Measurements from ENCODE around the gene S100A4.

DNA sequence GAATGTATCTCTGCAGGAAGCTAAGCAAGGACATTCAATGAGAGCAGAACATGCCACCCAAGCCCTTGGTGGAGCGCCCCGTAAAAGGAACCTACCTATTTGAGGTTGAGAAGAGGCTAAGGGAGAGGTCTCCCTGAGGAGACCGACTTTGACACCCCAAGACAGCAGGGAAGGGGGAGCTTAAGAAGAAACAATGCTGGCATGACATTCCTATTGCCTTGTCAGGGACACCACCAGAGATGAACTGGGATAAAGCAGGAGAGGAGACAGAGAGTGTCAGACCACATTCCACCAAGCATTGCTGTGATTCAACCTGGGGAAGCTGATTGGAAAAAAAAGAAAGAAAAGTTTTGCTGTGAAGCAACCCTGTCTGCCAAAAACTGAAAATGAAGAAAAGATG is 33.3 kb upstream of the S100A4 start:
- no peak for TF ChIP-seq POLR2A (IDR thresholded peaks at IDR 0.05)
- TF ChIP-seq, protein P1, sequence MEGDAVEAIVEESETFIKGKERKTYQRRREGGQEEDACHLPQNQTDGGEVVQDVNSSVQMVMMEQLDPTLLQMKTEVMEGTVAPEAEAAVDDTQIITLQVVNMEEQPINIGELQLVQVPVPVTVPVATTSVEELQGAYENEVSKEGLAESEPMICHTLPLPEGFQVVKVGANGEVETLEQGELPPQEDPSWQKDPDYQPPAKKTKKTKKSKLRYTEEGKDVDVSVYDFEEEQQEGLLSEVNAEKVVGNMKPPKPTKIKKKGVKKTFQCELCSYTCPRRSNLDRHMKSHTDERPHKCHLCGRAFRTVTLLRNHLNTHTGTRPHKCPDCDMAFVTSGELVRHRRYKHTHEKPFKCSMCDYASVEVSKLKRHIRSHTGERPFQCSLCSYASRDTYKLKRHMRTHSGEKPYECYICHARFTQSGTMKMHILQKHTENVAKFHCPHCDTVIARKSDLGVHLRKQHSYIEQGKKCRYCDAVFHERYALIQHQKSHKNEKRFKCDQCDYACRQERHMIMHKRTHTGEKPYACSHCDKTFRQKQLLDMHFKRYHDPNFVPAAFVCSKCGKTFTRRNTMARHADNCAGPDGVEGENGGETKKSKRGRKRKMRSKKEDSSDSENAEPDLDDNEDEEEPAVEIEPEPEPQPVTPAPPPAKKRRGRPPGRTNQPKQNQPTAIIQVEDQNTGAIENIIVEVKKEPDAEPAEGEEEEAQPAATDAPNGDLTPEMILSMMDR (IDR thresholded peaks at IDR 0.05), result no peak

Measured in suprapubic skin (tissue), 3 donors.